AG04450 (cell line): ENCODE data around the gene C20orf141. TPM values are rescaled to one million over a fixed set of nuclear protein-coding genes. Genes with fewer than 3 reads are reported as not detected.

ENCODE experiments used
- polyA plus RNA-seq: library from polyadenylated mRNA; depleted of rRNA; stranded (reverse); fragments of >200 nt; gene quantifications from 2 replicates; pipeline ENCODE4 v1.2.3, GENCODE V29; 2011; rRNA removed

The C20orf141 gene
- polyA plus RNA-seq, 1 experiment = not detected

Other genes starting within 250 kb of the C20orf141 start
- 126 and 142 TPM in 2 replicates for gene NOP56, start 162.4 kb upstream of the C20orf141 start, polyA plus RNA-seq
- gene IDH3B, start 150.8 kb upstream of the C20orf141 start, polyA plus RNA-seq = 113 and 116 TPM in 2 replicates
- gene EBF4, start 122.2 kb upstream of the C20orf141 start, polyA plus RNA-seq = 0.60 and 0.98 TPM in 2 replicates
- gene CPXM1, start 14.4 kb upstream of the C20orf141 start, polyA plus RNA-seq = 9.0 and 12.9 TPM in 2 replicates
- gene TMEM239, start 1.4 kb downstream of the C20orf141 start, polyA plus RNA-seq = not detected in 2 replicates
- gene PCED1A, start 25.7 kb downstream of the C20orf141 start, polyA plus RNA-seq = 17.5 and 19.7 TPM in 2 replicates
- gene VPS16, start 25.8 kb downstream of the C20orf141 start, polyA plus RNA-seq = 33.5 and 36.7 TPM in 2 replicates
- gene PTPRA, start 58.5 kb downstream of the C20orf141 start, polyA plus RNA-seq = 68.0 and 87.4 TPM in 2 replicates
- gene GNRH2, start 228.6 kb downstream of the C20orf141 start, polyA plus RNA-seq = not detected in 2 replicates
- gene MRPS26, start 231.1 kb downstream of the C20orf141 start, polyA plus RNA-seq = 22.8 and 27.2 TPM in 2 replicates